AG09319 (cell line): ENCODE measurements around the gene GLIS1.
A peak's percentile ranks its signal among the peaks of the same experiment; 100 is the strongest.

Source experiments
- DNase-seq: peaks from one replicate; pipeline ENCODE4 v3.0.0-alpha.2; 2010; ENCODE audit warnings: low read depth; ENCODE audit errors: extremely low read depth
- CTCF ChIP-seq: IDR thresholded peaks from 2 replicates; pipeline ENCODE4 v1.5.1; 2011; ENCODE audit warnings: low read depth, mild to moderate bottlenecking, inconsistent platforms, low read length, moderate library complexity

GLIS1 gene

DNA sequence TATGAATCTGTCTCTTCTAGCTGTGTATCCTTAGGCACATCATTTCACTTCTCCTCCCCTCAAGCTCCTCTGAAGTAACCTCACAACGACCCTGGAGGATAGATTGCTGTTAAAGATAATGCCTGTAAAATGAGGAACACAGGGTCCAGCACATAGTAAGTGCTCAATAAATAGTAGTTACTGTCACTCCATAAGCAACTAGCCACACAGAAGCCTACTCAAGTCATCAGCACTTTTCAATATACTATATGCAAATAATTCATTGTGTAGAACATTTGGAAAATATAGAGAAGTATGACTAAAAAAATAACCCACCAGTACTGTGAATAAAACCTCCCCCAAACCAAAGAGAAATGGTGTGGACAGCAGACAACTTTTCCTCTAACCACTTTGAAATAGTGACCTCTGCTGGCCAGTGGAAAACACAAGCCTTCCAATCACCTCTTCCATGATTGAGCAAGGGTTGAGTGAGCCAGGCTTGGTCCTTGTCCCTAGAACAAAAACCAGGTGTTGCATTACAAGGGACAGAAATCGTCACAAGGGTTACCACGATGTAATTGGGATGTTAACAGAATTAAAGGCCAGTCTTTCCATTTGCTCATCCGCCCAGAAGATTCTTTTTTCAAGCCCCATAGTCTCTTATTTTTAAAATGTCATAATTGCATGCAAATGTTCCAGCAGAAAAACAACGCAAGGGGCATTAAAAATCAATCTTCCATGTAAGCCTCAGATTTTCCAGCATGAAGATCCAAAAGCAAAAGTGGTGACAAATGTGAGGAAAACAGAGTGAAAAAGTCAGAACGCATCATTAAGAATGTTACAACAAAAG lies 15.7 kb upstream of the GLIS1 start:
- peak; percentile 73 for TF ChIP-seq CTCF
- DNase-seq: peak; percentile 39

DNA sequence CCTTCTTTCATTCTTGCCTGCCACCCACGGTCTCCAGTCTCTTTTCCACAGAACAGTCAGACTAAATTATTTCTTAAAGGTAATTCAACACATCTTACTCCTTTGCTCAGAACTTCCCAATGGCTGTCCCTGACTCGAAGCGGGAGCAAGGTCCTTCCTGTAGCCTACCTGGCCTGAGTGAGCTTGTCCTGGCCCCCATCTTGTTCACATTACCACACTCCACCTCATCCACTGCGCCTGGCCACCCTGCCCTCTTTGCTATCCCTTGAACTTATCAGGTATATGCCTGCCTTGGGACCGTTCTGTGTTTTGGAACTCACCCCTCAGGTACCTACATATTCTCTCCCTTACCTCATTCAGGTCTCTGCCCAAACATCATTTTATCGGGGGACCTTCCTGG lies 13.3 kb upstream of the GLIS1 start:
- DNase-seq: no peak
- TF ChIP-seq CTCF: no peak

- no peak for DNase-seq
Observed at GRCh38 chr1:53747841-53748240, 8.9 kb upstream of the GLIS1 start.

DNA sequence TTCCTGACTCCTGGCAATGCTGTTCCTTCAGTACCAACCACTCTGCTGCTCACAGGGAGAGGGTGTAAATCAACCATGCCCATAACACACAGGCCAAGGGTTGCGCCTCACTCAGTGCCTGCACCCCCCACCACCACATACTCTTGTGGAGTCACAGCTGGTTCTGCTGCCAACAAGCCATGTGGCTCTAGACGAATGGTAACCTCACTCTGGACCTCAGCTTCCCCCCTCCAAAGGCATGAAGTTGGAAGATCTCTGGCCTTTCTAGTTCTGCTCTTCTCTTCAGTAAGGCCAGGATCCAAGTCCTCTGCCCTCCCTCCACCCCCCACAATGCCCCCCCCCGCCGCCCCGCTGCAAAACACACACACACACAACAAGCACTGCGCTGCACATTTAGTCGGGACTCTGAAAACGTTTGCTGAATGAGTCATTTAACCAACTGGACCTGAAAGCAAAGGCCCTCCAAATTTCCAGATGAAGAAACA lies 1.7 kb upstream of the GLIS1 start:
- TF ChIP-seq CTCF: no peak
- DNase-seq: peak; percentile 27

More at GRCh38 chr1:53747841-53748240, 8.9 kb upstream of the GLIS1 start:
- no peak for TF ChIP-seq CTCF

- TF ChIP-seq CTCF: no peak
- no peak for DNase-seq
Observed at GRCh38 chr1:53738205-53739108, 507 bp downstream of the GLIS1 start.

DNA sequence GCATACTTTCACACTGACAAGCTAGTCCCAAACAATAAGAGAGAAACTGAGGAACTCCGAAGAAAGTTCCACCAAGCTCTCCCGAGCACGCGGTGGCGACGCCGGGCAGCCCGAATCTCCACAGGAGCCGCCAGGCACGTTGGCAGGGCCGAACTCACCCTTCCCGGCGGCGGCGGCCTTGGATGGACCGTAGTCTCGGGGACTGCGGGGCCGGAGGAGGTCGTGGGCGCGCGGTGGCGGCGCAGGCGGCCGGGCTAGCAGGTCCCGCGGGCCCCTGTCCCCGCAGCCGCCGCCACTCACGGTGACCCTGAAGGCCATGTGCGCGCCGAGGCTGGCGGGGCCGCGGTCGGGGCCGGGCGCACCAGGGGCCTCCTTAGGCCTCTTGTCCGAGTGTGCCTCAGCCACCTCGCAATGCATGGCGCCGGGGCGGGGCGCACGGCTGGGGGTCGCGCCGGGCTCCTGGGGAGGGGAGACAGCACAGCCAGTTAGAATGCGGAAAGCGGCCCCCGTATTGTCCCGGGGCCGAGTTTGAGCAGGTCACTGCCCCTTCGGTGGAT lies 1.2 kb downstream of the GLIS1 start:
- DNase-seq: no peak
- TF ChIP-seq CTCF: no peak
